Measurements from ENCODE around the gene BOLA2. TPM values are rescaled to one million over a fixed set of nuclear protein-coding genes. Genes with fewer than 3 reads are reported as not detected.
"Not testable (repeated sequence)": the region's sequence is repeated elsewhere in the genome, so short reads cannot be mapped to it uniquely, and the experiment has no call there.

BOLA2 gene
- total and polyA plus RNA-seq, 2 donors from 2014 or later = 6.6 to 17.0 TPM

DNA sequence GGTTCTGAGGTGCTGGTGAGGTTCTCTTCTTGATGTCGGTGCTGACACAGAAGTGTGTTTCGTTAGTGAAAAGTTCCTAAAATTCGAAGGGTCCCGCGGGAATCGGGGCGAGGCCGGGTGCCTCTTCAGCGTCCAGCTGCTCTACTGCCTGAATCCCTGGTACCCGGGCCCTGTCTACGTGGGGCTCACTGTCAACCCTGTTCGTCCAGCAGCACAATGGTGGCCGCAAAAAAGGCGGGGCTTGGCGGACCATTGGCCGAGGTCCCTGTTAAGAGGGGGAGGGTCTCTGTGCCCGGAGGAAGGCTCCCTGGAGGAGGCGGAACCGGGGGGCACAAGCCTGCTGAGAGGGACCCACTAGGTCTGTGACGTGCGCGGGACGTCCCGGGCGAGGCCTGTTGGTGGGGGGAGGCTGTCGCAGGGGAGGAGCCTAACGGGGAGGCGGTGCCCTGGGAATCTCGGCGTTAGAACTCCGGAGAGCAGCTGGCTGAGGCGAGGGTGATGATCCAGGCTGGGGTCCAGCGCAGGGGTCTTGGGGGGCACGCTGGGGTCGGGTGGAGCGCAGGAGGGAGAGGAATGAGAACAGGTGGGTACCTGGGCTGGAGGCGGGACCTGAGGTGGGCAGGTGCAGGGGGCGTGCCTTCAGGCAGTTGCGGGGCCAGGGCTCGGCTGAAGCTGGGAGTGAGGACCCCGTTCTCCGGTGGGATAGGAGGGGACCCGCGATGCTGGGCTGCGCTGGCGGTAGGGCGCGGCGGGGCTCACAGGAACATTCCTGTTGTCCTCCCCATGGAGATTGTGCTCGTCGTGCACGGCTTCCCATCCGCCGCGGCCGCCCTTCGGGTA, 12.1 kb upstream of the BOLA2 start:
- H3K36me3 ChIP-seq (ENCODE audit: control insufficient read depth in 2 of 3, insufficient read depth in 3 of 3, low read length in 3 of 3); intact Hi-C loops (cut with DNase I); H3K27ac ChIP-seq (ENCODE audit: low read depth in 2 of 2, low read length in 2 of 2); H3K27me3 ChIP-seq (ENCODE audit: control insufficient read depth, insufficient read depth, low read length); H3K4me1 ChIP-seq (ENCODE audit: control insufficient read depth in 2 of 3, insufficient read depth in 2 of 3, low read depth in 1 of 3, low read length in 3 of 3); H3K9ac ChIP-seq (ENCODE audit: low read length in 3 of 3); FAIRE-seq; H3K4me3 ChIP-seq (ENCODE audit: low read length in 3 of 3); H3K9me3 ChIP-seq (ENCODE audit: control insufficient read depth in 2 of 3, insufficient read depth in 1 of 3, low read length in 3 of 3); DNase-seq: not testable (repeated sequence)

DNA sequence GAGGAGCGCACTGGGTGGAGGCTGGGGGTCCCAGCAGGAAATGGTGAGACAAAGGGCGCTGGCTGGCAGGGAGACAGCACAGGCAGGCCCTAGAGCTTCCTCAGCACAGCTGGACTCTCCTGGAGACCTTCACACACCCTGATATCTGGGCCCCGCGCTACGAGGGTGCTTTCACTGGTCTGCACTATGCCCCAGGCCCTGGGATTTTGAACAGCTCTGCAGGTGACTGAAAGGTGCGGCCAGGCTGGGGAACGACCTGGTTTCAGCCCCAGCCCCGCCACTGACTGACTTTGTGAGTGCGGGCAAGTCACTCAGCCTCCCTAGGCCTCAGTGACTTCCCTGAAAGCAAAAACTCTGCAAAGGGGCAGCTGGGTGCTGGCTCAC, 6.5 kb upstream of the BOLA2 start:
- FAIRE-seq = not testable (repeated sequence)

DNA sequence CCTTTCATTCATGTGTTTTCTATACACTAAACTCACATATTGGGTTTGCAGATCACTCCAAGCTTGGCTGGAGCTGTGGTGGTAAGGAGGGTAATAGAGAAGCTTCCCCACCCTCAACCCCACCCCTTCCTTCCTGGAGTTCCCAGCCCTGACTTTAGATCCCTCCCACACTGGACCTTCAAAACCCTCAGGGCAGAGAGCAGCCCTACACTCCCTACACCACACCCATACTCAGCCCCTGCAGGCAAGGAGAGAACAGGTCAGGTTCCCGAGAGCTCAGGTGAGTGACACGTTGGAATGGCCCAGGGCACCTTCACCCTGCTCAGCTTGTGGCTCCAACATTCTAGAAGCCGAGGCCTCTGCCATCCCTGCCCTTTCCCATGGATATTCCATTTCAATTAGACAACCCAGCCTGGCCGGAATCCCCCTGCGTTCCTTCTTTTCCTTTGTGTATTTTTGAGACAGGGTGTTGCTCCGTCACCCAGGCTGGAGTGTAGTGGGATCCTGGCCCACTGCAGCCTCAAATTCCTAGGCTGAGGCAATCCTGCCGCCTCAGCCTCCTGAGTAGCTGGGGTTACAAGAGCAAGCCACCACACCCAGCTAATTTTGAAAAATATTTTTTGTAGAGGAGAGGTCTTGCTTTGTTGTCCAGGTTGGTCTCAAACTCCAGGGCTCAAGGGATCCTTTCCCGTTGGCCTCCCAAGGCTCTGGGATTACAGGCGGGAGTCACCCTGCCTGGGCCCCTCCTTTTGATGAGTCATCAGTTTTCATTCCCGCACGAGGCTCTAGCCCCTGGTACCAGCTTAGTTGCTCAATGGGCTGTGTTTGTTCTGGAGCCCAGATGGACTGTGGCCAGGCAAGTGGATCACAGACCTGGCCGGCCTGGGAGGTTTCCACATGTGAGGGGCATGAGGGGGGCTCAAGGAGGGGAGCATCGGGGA, 5.8 kb upstream of the BOLA2 start, which contains the start of gene SULT1A4:
Gene SULT1A4, plus strand, starts transcription at position 208 of the 941 bp plus-strand sequence. CDS start 1,473 bp downstream, outside the sequence.
- intact Hi-C loops (cut with DNase I); H3K9ac ChIP-seq (ENCODE audit: low read length in 3 of 3); H3K36me3 ChIP-seq (ENCODE audit: control insufficient read depth in 2 of 3, insufficient read depth in 3 of 3, low read length in 3 of 3); H3K27ac ChIP-seq (ENCODE audit: low read depth in 2 of 2, low read length in 2 of 2); FAIRE-seq; H3K4me3 ChIP-seq (ENCODE audit: low read length in 3 of 3); H3K4me1 ChIP-seq (ENCODE audit: control insufficient read depth in 2 of 3, insufficient read depth in 2 of 3, low read depth in 1 of 3, low read length in 3 of 3); H3K9me3 ChIP-seq (ENCODE audit: control insufficient read depth in 2 of 3, insufficient read depth in 1 of 3, low read length in 3 of 3); H3K27me3 ChIP-seq (ENCODE audit: control insufficient read depth, insufficient read depth, low read length); DNase-seq: not testable (repeated sequence)

More for the DNA sequence above, 6.5 kb upstream of the BOLA2 start:
- H3K4me3 ChIP-seq (ENCODE audit: low read length in 3 of 3); H3K4me1 ChIP-seq (ENCODE audit: control insufficient read depth in 2 of 3, insufficient read depth in 2 of 3, low read depth in 1 of 3, low read length in 3 of 3); H3K36me3 ChIP-seq (ENCODE audit: control insufficient read depth in 2 of 3, insufficient read depth in 3 of 3, low read length in 3 of 3); intact Hi-C loops (cut with DNase I); DNase-seq; H3K27me3 ChIP-seq (ENCODE audit: control insufficient read depth, insufficient read depth, low read length); H3K9ac ChIP-seq (ENCODE audit: low read length in 3 of 3); H3K27ac ChIP-seq (ENCODE audit: low read depth in 2 of 2, low read length in 2 of 2); H3K9me3 ChIP-seq (ENCODE audit: control insufficient read depth in 2 of 3, insufficient read depth in 1 of 3, low read length in 3 of 3): not testable (repeated sequence)

DNA sequence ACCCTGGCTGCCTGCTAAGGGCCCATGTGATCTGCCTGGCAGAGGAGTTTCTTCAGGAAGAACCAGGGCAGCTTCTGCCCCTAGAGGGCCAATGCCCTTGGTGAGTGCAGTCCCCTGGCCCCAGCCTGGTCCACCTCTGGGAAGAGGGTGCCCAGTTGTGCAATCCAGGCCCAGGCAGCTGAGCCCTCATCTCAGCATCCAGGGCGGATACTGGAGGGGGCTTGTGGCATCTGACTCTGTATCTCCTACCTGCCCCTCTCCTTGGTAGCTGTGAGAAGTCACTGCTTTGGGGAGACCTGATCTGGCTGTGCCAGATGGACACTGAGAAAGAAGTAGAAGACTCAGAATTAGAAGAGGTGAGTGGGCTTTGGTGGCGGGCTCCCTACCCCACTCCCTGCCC, 3.5 kb upstream of the BOLA2 start:
- H3K9ac ChIP-seq (ENCODE audit: low read length in 3 of 3); H3K27me3 ChIP-seq (ENCODE audit: control insufficient read depth, insufficient read depth, low read length); H3K36me3 ChIP-seq (ENCODE audit: control insufficient read depth in 2 of 3, insufficient read depth in 3 of 3, low read length in 3 of 3); FAIRE-seq; intact Hi-C loops (cut with DNase I); H3K4me3 ChIP-seq (ENCODE audit: low read length in 3 of 3); H3K9me3 ChIP-seq (ENCODE audit: control insufficient read depth in 2 of 3, insufficient read depth in 1 of 3, low read length in 3 of 3); H3K27ac ChIP-seq (ENCODE audit: low read depth in 2 of 2, low read length in 2 of 2); H3K4me1 ChIP-seq (ENCODE audit: control insufficient read depth in 2 of 3, insufficient read depth in 2 of 3, low read depth in 1 of 3, low read length in 3 of 3): not testable (repeated sequence)
- peak in 1 of 5 donors; percentile 34 for DNase-seq

DNA sequence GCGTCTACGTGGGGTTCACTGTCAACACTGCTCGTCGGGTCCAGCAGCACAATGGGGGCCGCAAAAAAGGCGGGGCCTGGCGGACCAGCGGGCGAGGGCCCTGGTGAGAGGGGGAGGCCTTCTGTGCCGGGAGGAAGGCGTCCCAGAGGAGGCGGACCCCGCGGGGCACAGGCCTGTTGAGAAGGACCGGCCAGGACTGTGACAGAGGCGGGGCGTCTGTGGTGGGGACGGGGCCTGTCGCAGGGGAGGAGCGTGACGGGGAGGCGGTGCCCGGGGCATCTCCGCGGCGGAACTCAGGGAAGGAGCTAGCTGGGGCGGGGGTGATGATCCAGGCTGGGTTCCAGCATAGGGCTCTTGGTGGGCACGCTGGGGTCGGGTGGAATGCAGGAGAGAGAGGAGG, 677 bp upstream of the BOLA2 start:
- H3K36me3 ChIP-seq (ENCODE audit: control insufficient read depth in 2 of 3, insufficient read depth in 3 of 3, low read length in 3 of 3); FAIRE-seq; H3K9ac ChIP-seq (ENCODE audit: low read length in 3 of 3); H3K4me3 ChIP-seq (ENCODE audit: low read length in 3 of 3); H3K9me3 ChIP-seq (ENCODE audit: control insufficient read depth in 2 of 3, insufficient read depth in 1 of 3, low read length in 3 of 3); H3K4me1 ChIP-seq (ENCODE audit: control insufficient read depth in 2 of 3, insufficient read depth in 2 of 3, low read depth in 1 of 3, low read length in 3 of 3); DNase-seq; intact Hi-C loops (cut with DNase I); H3K27me3 ChIP-seq (ENCODE audit: control insufficient read depth, insufficient read depth, low read length); H3K27ac ChIP-seq (ENCODE audit: low read depth in 2 of 2, low read length in 2 of 2): not testable (repeated sequence)

DNA sequence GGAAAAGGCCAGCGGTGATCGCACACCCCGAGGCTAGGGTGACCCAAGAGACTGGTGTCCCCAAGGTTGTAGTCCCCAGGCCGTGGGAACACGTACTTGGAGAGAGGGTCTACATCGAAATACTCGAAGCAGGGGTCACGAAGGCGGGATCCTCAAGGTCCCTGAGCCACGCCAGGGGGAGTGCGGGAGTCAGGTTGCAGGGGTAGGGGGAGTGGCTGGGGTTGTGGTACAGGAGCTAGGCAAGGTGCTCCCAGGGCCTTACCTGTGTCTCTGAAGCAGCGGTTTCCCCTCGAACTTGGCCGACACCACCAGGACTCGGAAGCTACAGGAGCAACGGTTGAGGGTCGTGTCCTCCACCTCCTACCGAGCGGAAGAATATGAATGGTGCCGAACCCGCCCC, 397 bp downstream of the BOLA2 start:
- H3K9me3 ChIP-seq (ENCODE audit: control insufficient read depth in 2 of 3, insufficient read depth in 1 of 3, low read length in 3 of 3); H3K27ac ChIP-seq (ENCODE audit: low read depth in 2 of 2, low read length in 2 of 2); DNase-seq; H3K27me3 ChIP-seq (ENCODE audit: control insufficient read depth, insufficient read depth, low read length); H3K36me3 ChIP-seq (ENCODE audit: control insufficient read depth in 2 of 3, insufficient read depth in 3 of 3, low read length in 3 of 3); intact Hi-C loops (cut with DNase I); FAIRE-seq; H3K4me3 ChIP-seq (ENCODE audit: low read length in 3 of 3); H3K4me1 ChIP-seq (ENCODE audit: control insufficient read depth in 2 of 3, insufficient read depth in 2 of 3, low read depth in 1 of 3, low read length in 3 of 3); H3K9ac ChIP-seq (ENCODE audit: low read length in 3 of 3): not testable (repeated sequence)

DNA sequence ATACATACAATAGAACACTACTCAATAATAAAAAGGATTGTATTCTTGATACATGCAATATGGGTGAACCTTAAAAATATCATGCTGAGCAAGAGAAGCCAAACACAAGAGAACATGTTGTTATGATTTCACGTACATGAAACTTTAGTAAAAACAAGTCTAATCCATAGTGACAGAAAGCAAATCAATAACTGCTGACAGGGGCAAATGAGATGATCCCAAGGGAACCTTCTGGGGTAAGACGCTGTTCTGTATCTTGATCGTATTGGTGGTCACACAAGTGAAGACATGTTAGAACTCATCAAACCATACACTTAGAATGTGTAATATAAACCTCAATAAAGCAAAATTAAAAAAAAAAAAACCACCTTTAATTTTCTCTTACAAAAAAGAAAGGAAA, 28.8 kb downstream of the BOLA2 start:
- H3K4me1 ChIP-seq (ENCODE audit: control insufficient read depth in 2 of 3, insufficient read depth in 2 of 3, low read depth in 1 of 3, low read length in 3 of 3); H3K4me3 ChIP-seq (ENCODE audit: low read length in 3 of 3); H3K36me3 ChIP-seq (ENCODE audit: control insufficient read depth in 2 of 3, insufficient read depth in 3 of 3, low read length in 3 of 3); H3K27me3 ChIP-seq (ENCODE audit: control insufficient read depth, insufficient read depth, low read length); H3K9me3 ChIP-seq (ENCODE audit: control insufficient read depth in 2 of 3, insufficient read depth in 1 of 3, low read length in 3 of 3); H3K27ac ChIP-seq (ENCODE audit: low read depth in 2 of 2, low read length in 2 of 2); intact Hi-C loops (cut with DNase I); DNase-seq; FAIRE-seq; H3K9ac ChIP-seq (ENCODE audit: low read length in 3 of 3): not testable (repeated sequence)

DNA sequence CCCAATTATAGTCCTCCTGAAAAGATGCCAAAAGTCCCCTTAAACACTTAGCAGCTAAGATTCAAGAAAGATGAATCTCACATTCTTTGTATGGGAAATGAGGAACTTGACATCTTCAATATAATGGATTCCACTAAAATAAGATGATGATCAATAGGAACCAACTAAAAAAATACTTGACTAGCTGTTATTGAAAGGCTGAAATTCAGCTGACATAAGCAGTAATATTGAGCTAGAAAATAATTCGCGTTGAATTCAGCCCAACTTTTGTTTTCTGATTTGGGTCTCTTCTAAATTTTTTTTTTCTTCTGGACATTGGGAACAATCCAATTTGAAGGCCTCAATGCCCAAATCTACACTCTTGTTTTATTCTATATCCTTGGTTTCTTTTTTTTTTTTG, 30.6 kb downstream of the BOLA2 start:
- H3K27ac ChIP-seq (ENCODE audit: low read depth in 2 of 2, low read length in 2 of 2); intact Hi-C loops (cut with DNase I); H3K9me3 ChIP-seq (ENCODE audit: control insufficient read depth in 2 of 3, insufficient read depth in 1 of 3, low read length in 3 of 3); H3K9ac ChIP-seq (ENCODE audit: low read length in 3 of 3); H3K4me3 ChIP-seq (ENCODE audit: low read length in 3 of 3); H3K4me1 ChIP-seq (ENCODE audit: control insufficient read depth in 2 of 3, insufficient read depth in 2 of 3, low read depth in 1 of 3, low read length in 3 of 3); H3K27me3 ChIP-seq (ENCODE audit: control insufficient read depth, insufficient read depth, low read length); H3K36me3 ChIP-seq (ENCODE audit: control insufficient read depth in 2 of 3, insufficient read depth in 3 of 3, low read length in 3 of 3); DNase-seq; FAIRE-seq: not testable (repeated sequence)

Data from kidney (tissue), 11 donors.